Lower lobe of right lung (tissue), 2 donors: ENCODE results near the gene SYT1. TPM values are rescaled to one million over a fixed set of nuclear protein-coding genes. Genes with fewer than 3 reads are reported as not detected.

Experiments
- ATAC-seq, 2 donors: fragments of 200-7000 bp; cut with Tn5 transposase; one replicate each; pipeline ENCODE4 v1.9.1; 2020 to 2022; ENCODE audit warnings: mild to moderate bottlenecking in 2 of 2, moderate library complexity in 2 of 2
- DNase-seq: peaks from one replicate; pipeline ENCODE4 v3.0.0-alpha.2; 2020
- H3K27ac ChIP-seq: fragments of 200-600 bp; one replicate; pipeline ENCODE4 v1.8.0; 2022
- H3K27me3 ChIP-seq: fragments of 200-600 bp; one replicate; pipeline ENCODE4 v1.8.0; 2022; ENCODE audit warnings: low read depth
- H3K36me3 ChIP-seq: fragments of 200-600 bp; one replicate; pipeline ENCODE4 v1.8.0; 2022; ENCODE audit warnings: mild to moderate bottlenecking
- H3K4me1 ChIP-seq: fragments of 200-600 bp; one replicate; pipeline ENCODE4 v1.8.0; 2022
- H3K4me3 ChIP-seq: fragments of 200-600 bp; one replicate; pipeline ENCODE4 v1.8.0; 2022; ENCODE audit warnings: mild to moderate bottlenecking
- H3K9me3 ChIP-seq: fragments of 200-600 bp; one replicate; pipeline ENCODE4 v1.8.0; 2022
- CTCF ChIP-seq: fragments of 200-600 bp; IDR thresholded peaks from one replicate; pipeline ENCODE4 v1.8.0; 2022; ENCODE audit warnings: antibody characterized with exemption, mild to moderate bottlenecking
- intact Hi-C: fragments of 100-400 bp; cut with DNase I; formaldehyde crosslinking; loops from one replicate; pipeline ENCODE4 v1.11.0; 2022
- total RNA-seq: library from RNA; stranded (reverse); fragmentation: NEBNext Ultra II Directional; extraction: Animal tissue kit (Norgen Biotek cat#: 25700); gene quantifications from one replicate; pipeline ENCODE4 v1.2.1, GENCODE V29; 2021
- donor health status: DM: no; HTN: yes; CAD: no; lungs with severe emphysema.

The SYT1 gene
- total RNA-seq, 1 donor from 2014 or later, result 0.95 TPM

DNA sequence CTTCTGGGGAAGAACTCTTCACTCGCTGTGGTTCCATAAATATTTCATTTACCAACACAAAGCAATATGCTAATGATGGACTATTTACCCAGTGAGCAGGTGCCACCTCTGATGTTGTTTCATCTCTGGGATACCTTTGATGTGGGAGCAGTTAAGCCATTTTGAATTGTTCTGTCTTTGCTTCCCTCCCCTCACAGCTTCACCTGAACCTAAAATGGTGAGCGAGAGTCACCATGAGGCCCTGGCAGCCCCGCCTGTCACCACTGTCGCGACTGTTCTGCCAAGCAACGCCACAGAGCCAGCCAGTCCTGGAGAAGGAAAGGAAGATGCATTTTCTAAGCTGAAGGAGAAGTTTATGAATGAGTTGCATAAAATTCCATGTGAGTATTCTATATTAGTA is 352.7 kb downstream of the SYT1 start:
- no peak for DNase-seq

DNA sequence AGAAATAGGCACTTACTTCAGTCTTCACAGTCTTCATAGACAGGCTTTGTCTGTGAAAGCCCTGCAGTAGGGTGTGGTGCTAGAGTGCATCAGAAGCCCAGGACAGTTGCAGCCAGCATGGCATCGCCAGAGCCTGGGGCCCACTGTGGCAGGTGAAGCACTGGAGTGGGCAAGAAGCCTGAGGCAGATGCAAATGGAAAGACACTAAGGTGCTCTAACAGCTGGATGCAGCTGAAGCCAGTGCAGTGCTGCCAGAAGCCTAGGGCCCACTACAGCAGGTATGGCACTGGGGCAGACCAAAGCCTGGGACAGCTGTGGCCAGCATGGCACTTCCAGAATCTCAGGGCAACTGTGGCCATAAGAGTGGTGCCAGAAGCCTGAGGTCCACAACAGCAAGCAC is 358.6 kb downstream of the SYT1 start:
- intact Hi-C loops, result no loop called here
- H3K27ac ChIP-seq, result no peak overlapping the region
- no peaks in the 10 kb centered on the region for H3K27me3 ChIP-seq
- DNase-seq (no peak), ATAC-seq (no peak)
- no peak overlapping the region for H3K4me3 ChIP-seq
- no peak for TF ChIP-seq CTCF
- no peaks in the 10 kb centered on the region for H3K36me3 ChIP-seq
- H3K4me1 ChIP-seq, result no peaks in the 10 kb centered on the region
- H3K9me3 ChIP-seq, result peaks cover 18% of the 10 kb centered on the region

More for the DNA sequence above, 352.7 kb downstream of the SYT1 start:
- Histone ChIP-seq H3K27me3 (no peaks in the 10 kb centered on the region), H3K9me3 (peaks cover 15% of the 10 kb centered on the region), H3K27ac (no peak overlapping the region), H3K4me1 (no peaks in the 10 kb centered on the region), H3K36me3 (no peaks in the 10 kb centered on the region), H3K4me3 (no peak overlapping the region)
- no peak for ATAC-seq
- TF ChIP-seq CTCF, result no peak
- intact Hi-C loops, result no loop called here

- TF ChIP-seq CTCF, result no peak
- Histone ChIP-seq H3K4me3 (no peak overlapping the region), H3K27me3 (no peaks in the 10 kb centered on the region), H3K4me1 (no peaks in the 10 kb centered on the region), H3K9me3 (peaks cover 18% of the 10 kb centered on the region), H3K27ac (no peak overlapping the region), H3K36me3 (no peaks in the 10 kb centered on the region)
- ATAC-seq, result no peak
- no peak for DNase-seq
- intact Hi-C loops, result no loop called here
Measured at GRCh38 chr12:79223761-79224160, 359.2 kb downstream of the SYT1 start.

DNA sequence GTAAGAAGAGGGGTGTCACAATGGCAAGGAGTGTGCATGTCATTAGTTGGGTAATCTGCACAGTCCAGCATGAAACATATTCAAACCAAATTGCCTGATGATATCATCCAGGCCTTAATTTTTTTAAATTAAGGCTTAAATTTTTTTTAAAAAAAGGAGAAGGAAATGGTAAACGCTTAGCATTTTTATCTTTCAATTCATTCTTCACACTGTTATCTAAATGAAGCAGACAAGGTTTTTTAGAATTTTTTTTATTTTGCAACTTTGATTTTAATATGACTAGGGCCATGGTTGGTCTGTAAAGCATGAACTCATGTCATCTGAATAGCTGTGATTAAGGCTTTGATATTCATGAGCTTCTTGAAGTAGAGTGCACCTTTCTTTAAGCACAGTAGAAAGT is 362.5 kb downstream of the SYT1 start:
- Histone ChIP-seq H3K9me3 (peaks cover 5% of the 10 kb centered on the region), H3K4me1 (no peaks in the 10 kb centered on the region), H3K27me3 (no peaks in the 10 kb centered on the region), H3K36me3 (no peaks in the 10 kb centered on the region), H3K27ac (no peak overlapping the region), H3K4me3 (no peak overlapping the region)
- intact Hi-C loops, result no loop called here
- DNase-seq (no peak), ATAC-seq (no peak)
- TF ChIP-seq CTCF, result no peak

DNA sequence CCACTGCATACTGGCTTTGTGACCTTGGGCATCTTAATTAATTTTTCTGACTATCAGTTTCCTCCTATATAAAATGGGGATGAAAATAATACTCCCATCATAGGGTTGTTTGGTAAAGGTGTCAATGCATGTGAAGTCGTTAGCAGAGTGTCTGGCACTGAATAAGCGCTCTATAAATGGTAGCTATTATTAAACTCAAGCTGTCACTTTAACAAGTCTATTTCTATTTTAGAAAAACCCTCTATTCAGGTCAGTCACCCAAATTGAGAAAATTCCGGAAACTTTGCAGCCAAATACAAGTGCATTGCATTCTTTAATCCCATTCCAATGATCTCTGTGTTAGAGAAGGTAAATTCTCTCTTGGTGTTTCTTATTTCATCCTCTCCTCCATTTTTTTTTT is 363.1 kb downstream of the SYT1 start:
- no peak overlapping the region for H3K27ac ChIP-seq
- H3K9me3 ChIP-seq, result peaks cover under 1% of the 10 kb centered on the region
- intact Hi-C loops, result no loop called here
- H3K4me3 ChIP-seq, result no peak overlapping the region
- ATAC-seq (no peak), DNase-seq (no peak)
- TF ChIP-seq CTCF, result no peak
- no peaks in the 10 kb centered on the region for H3K36me3 ChIP-seq
- H3K4me1 ChIP-seq, result no peaks in the 10 kb centered on the region
- H3K27me3 ChIP-seq, result no peaks in the 10 kb centered on the region

- DNase-seq, result no peak
- H3K4me3 ChIP-seq, result no peak overlapping the region
- H3K27me3 ChIP-seq, result no peaks in the 10 kb centered on the region
- H3K9me3 ChIP-seq, result no peaks in the 10 kb centered on the region
- no peaks in the 10 kb centered on the region for H3K36me3 ChIP-seq
- intact Hi-C loops, result no loop called here
- no peaks in the 10 kb centered on the region for H3K4me1 ChIP-seq
- TF ChIP-seq CTCF, result no peak
- ATAC-seq, result no peak
- H3K27ac ChIP-seq, result no peak overlapping the region
Measured at GRCh38 chr12:79233341-79233781, 368.8 kb downstream of the SYT1 start.
